Lower leg skin (tissue), 4 donors: Measurements from ENCODE around the gene SPIRE2. TPM values are rescaled to one million over a fixed set of nuclear protein-coding genes. Genes with fewer than 3 reads are reported as not detected.

ENCODE experiments used
- DNase-seq, 2 donors: peaks; one replicate each; pipeline ENCODE4 v3.0.0-alpha.2; 2019; ENCODE audit warnings: low spot score in 2 of 2
- H3K4me3 ChIP-seq: fragments of 200-600 bp; sonication (generic); 2 replicates; pipeline ENCODE4 v1.5.1; 2017; ENCODE audit warnings: mild to moderate bottlenecking, low read depth; ENCODE audit not compliant: poor library complexity, severe bottlenecking
- POLR2A ChIP-seq, 2 donors: fragments of 450-650 bp; IDR thresholded peaks; one replicate each; pipeline ENCODE4 v1.6.1; 2016 to 2017; ENCODE audit warnings: antibody characterized with exemption in 2 of 2, mild to moderate bottlenecking in 1 of 2, moderate library complexity in 1 of 2
- WGBS, 2 donors: methylation state at CpG; one replicate each; pipeline ENCODE4 v1.1.5; 2018; 5-methylcytosine and 5-hydroxymethylcytosine counted together
- intact Hi-C: fragments of 100-400 bp; cut with DNase I; formaldehyde crosslinking; loops from one replicate; pipeline ENCODE4 v1.15.0; 2023; ENCODE audit warnings: low total_unique reads
- total RNA-seq, 4 donors: library from RNA; depleted of rRNA; stranded (reverse); fragments of >200 nt; gene quantifications; one replicate each; pipeline ENCODE4 v1.1.0, GENCODE V29; 2016
- TF ChIP-seq, protein P1 (sequence below), 3 donors: fragments of 450-650 bp; IDR thresholded peaks; one replicate each; pipeline ENCODE4 v1.5.1; 2016; ENCODE audit warnings: antibody characterized with exemption in 3 of 3, mild to moderate bottlenecking in 3 of 3, moderate library complexity in 2 of 3

Gene SPIRE2
- total RNA-seq, 4 donors from 2014 or later, result 2.0 to 5.9 (median 3.9) TPM

GRCh38 chr16:89837014-89837546 lies 8.8 kb downstream of the SPIRE2 start:
- WGBS, 2 donors, result 74 to 92% methylated on average over 17 of the region's 17 CpGs

DNA sequence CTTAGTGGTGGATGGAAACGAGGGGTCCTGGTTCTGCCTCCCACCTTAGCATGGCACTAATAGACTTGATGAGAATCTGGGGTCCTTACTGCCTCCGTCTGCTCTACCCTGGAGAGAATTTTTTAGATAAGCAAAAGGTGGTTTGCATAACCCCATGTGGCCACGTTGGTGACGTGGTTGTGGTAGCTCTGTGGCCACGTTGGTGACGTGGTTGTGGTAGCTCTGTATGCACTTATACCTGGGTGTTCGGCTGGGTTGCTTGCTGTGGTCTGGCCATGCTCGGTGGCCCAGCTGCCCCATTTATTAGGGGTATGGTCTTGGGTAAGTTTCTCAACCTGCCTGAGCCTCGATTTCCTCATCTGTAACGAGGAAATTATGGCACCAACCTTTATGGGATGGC lies 13.0 kb downstream of the SPIRE2 start:
- WGBS, 2 donors, result 83 to 84% methylated on average over 10 of the region's 10 CpGs
- intact Hi-C loops, result no loop called here
- no peak for DNase-seq
- H3K4me3 ChIP-seq, result no peak overlapping the region
- TF ChIP-seq, protein P1, sequence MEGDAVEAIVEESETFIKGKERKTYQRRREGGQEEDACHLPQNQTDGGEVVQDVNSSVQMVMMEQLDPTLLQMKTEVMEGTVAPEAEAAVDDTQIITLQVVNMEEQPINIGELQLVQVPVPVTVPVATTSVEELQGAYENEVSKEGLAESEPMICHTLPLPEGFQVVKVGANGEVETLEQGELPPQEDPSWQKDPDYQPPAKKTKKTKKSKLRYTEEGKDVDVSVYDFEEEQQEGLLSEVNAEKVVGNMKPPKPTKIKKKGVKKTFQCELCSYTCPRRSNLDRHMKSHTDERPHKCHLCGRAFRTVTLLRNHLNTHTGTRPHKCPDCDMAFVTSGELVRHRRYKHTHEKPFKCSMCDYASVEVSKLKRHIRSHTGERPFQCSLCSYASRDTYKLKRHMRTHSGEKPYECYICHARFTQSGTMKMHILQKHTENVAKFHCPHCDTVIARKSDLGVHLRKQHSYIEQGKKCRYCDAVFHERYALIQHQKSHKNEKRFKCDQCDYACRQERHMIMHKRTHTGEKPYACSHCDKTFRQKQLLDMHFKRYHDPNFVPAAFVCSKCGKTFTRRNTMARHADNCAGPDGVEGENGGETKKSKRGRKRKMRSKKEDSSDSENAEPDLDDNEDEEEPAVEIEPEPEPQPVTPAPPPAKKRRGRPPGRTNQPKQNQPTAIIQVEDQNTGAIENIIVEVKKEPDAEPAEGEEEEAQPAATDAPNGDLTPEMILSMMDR (IDR thresholded peaks at IDR 0.05), result no peak

More at GRCh38 chr16:89837014-89837546, 8.8 kb downstream of the SPIRE2 start:
- no peak for DNase-seq
- intact Hi-C loops, result no loop called here
- H3K4me3 ChIP-seq, result no peak overlapping the region
- TF ChIP-seq, protein P1 (IDR thresholded peaks at IDR 0.05), result no peak
- no peak for TF ChIP-seq POLR2A (IDR thresholded peaks at IDR 0.05)

- WGBS, 2 donors, result 53 to 56% methylated on average over 25 to 26 of the region's 26 CpGs
- intact Hi-C loops, result no loop called here
- DNase-seq, result no peak
- H3K4me3 ChIP-seq, result no peak overlapping the region
- TF ChIP-seq, protein P1 (IDR thresholded peaks at IDR 0.05), result no peak
- TF ChIP-seq POLR2A (IDR thresholded peaks at IDR 0.05), result no peak
Observed at GRCh38 chr16:89842471-89843408, 14.5 kb downstream of the SPIRE2 start.

- no peak for DNase-seq
- WGBS, 2 donors, result 65 to 70% methylated on average over 20 of the region's 20 CpGs
- no peak for TF ChIP-seq POLR2A (IDR thresholded peaks at IDR 0.05)
- TF ChIP-seq, protein P1 (IDR thresholded peaks at IDR 0.05), result no peak
- intact Hi-C loops, result no loop called here
- H3K4me3 ChIP-seq, result no peak overlapping the region
Observed at GRCh38 chr16:89843409-89844350, 15.4 kb downstream of the SPIRE2 start.

DNA sequence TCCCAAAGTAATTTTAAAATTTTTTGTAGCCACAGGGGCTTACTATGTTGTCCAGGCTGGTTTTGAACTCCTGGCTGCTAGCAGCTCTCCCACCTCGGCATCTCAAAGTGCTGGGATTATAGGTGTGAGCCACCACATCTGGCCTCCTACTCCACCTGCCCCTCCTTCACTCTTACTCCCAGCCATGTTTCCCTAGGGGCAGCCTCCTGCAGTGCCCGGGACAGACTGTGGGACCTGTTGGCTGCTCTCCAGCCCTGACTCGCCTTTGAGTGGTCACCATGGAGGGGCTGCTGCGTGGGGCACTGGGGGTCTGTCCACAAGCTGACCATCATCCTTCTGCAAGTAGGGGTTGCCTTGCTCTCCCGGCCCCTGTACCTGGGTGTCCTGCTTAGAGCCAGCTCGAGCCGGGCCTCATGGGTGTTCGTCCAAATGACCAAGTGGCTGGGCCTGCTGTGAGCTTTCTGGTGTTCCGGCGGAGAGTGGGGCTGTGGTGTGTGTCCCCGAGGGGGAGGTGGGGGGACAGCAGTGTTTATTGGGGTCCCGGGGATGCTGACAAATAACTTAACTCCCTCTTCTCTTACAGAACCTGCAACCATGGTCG lies 16.6 kb downstream of the SPIRE2 start:
- H3K4me3 ChIP-seq, result no peak overlapping the region
- intact Hi-C loops, result no loop called here
- no peak for DNase-seq
- 77 to 79% methylated on average over 9 to 13 of the region's 13 CpGs for WGBS, 2 donors
- no peak for TF ChIP-seq POLR2A (IDR thresholded peaks at IDR 0.05)
- TF ChIP-seq, protein P1 (IDR thresholded peaks at IDR 0.05), result no peak
